OCI-LY3 (cell line): ENCODE measurements around the gene DDX10.

Experiments
- CTCF ChIP-seq: fragments of 200-600, 300-600 bp; sonication (generic); IDR thresholded peaks from 2 replicates; pipeline ENCODE4 v1.5.1; 2014; ENCODE audit warnings: antibody characterized with exemption, low read length, low read depth
- EZH2phosphoT487 ChIP-seq: fragments of 200-600 bp; shearing (Covaris generic); IDR thresholded peaks from 2 replicates; pipeline ENCODE4 v1.6.1; 2018; ENCODE audit warnings: antibody characterized with exemption, mixed run types, low read depth

GRCh38 chr11:108875134-108875533 lies 210.3 kb downstream of the DDX10 start:
- TF ChIP-seq EZH2phosphoT487 (no peak), CTCF (no peak)
